Astrocyte of the hippocampus (primary cell): Measurements from ENCODE around the gene EIF3F.

Source experiments
- DNase-seq: peaks from one replicate; pipeline ENCODE4 v3.0.0; 2011; ENCODE audit warnings: low read depth, low spot score

Gene EIF3F

GRCh38 chr11:8038811-8039529 lies 51.8 kb downstream of the EIF3F start:
- no peak for DNase-seq

DNA sequence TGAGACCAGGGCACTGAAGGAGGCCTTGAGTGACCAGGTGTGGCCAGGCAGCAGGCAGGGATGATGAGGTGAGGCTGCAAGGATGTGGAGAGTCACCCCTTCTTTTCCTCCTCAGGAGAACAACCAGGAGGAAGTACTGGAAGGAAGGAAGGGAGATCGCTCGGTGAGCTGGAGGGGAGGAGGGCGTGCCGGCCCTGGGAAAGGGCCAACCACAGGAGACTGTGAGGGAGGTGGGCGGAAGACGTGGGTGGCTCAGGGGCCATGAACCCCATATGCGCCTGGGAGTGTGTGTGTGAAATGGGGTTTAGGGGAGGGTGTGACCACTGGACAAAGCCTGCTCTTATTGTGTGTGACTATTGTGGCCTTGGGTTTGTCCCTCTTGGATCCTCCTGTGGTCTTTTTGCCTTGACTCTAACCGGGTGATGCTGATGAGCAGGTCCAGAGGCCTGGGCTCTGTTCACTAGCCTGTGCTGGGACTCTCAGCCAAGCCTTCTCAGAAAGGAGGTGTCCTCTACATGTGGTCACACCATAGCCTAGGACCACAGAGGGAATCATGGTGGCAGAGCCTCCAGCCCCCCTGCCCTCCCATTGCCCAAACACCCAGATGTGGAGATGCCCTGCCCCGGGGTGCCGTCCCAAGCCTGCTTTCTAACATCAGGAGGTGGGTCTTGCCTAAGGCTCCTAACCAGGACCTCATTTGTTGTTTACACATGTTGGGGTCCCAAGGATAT lies 52.6 kb downstream of the EIF3F start:
- no peak for DNase-seq

- no peak for DNase-seq
Measured at GRCh38 chr11:8040261-8040920, 53.3 kb downstream of the EIF3F start.

DNA sequence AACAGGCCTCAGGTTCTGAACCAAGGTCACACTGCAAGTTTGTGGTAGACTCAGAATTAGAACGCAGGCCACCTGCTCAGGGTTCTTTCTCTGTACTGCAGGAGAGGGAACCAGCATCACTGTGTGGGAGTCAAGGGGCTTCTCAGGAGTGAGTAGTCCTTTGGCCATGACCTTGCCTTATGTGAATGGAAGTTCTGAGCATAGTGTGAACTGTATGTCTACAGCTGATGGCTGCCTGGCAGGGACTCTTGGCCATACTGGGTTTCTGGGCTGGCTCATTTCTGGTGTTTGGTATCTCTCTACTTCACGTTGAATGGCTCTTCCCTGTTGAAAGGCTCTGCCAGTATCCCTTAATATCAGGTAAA lies 53.8 kb downstream of the EIF3F start:
- no peak for DNase-seq

DNA sequence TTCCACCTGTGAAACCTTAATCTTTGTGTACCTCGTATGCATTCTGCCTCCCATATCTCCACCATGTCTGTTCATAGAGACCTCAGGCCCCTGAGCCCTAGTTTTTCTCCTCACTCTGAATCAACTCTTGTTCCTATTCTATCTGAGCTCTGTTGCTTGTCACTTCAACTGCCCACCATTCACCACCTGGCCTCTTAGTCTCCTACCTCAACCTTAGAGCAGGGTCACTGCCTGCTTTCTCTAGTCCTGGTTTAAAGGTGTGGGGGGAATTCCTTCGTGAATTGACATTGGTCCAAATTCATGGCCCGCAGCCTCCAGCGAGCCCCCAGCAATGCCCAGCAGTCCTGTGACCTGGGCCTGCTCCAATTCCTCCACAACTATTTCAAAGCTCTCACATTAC lies 54.4 kb downstream of the EIF3F start:
- DNase-seq, result no peak

- no peak for DNase-seq
Measured at GRCh38 chr11:8043756-8044155, 56.6 kb downstream of the EIF3F start.

DNA sequence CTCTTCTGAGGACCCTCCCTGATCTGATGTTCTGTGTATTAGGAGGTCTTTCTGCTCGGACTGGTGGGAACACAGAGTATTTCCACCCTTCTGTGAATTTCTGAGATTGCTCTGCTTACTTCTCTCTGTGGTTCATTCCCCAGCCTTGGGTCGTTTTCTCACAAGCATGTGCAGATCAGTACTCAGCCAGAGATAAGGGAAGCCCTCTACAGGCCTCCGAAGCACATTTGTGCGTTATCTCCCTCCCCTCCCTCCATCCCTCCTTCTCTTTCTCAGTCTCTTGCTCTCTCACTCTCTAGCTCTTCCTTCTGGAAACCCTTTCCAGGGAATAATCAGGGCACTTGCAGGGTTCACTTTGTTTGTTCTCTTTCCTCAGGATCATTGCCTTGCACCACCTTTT lies 58.7 kb downstream of the EIF3F start:
- no peak for DNase-seq

DNA sequence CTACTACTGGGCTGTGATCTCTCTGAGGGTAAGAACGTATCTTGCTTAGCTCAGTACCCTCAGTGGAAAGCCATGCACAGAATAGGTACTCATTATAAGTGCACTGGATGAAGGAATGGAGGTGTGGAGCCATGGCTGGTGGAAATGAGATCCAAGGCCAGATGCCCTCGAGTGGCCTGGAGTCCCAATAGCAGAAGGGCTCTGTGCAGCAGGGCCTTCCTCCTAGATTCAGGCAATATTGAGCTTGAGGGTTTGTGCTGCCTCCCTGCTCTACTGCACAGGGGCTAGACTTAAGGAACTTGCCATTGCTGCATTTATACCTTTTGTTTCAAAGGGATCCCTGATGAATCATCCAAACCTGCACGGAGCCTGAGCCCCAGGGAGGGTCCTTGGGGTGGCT lies 60.2 kb downstream of the EIF3F start:
- DNase-seq, result no peak

GRCh38 chr11:8049084-8049483 lies 61.9 kb downstream of the EIF3F start:
- no peak for DNase-seq
